Adipocyte (in vitro differentiated cells): Measurements from ENCODE around the gene AP1S1.
A peak's percentile ranks its signal among the peaks of the same experiment; 100 is the strongest.
"Not testable (repeated sequence)": the region's sequence is repeated elsewhere in the genome, so short reads cannot be mapped to it uniquely, and the experiment has no call there.

Experiments
- DNase-seq: peaks from one replicate; pipeline ENCODE4 v3.0.0-alpha.2; 2015; ENCODE audit warnings: low read depth
- H3K27me3 ChIP-seq: replicated peaks from 2 replicates; pipeline ENCODE4 v1.7.0; 2013; ENCODE audit warnings: mild to moderate bottlenecking, low read length, moderate library complexity; ENCODE audit not compliant: control insufficient read depth, insufficient read depth
- H3K36me3 ChIP-seq: 2 replicates; pipeline ENCODE4 v1.7.0; 2013; ENCODE audit warnings: low read length, mild to moderate bottlenecking, moderate library complexity; ENCODE audit not compliant: control insufficient read depth, insufficient read depth, severe bottlenecking
- H3K4me1 ChIP-seq: 2 replicates; pipeline ENCODE4 v1.7.0; 2013; ENCODE audit warnings: mild to moderate bottlenecking, low read length, moderate library complexity; ENCODE audit not compliant: control insufficient read depth, insufficient read depth
- H3K4me3 ChIP-seq: 2 replicates; pipeline ENCODE4 v1.7.0; 2013; ENCODE audit warnings: mild to moderate bottlenecking, low read length, moderate library complexity
- H3K9ac ChIP-seq: 2 replicates; pipeline ENCODE4 v1.7.0; 2013; ENCODE audit warnings: mild to moderate bottlenecking, low read length, moderate library complexity
- H3K9me3 ChIP-seq: 2 replicates; pipeline ENCODE4 v1.7.0; 2013; ENCODE audit warnings: mild to moderate bottlenecking, low read length, moderate library complexity; ENCODE audit not compliant: control insufficient read depth

Gene AP1S1

GRCh38 chr7:101125989-101126650 lies 28.2 kb upstream of the AP1S1 start:
- DNase-seq = peak; percentile 76
- no peaks in the 10 kb centered on the region for H3K27me3 ChIP-seq
- H3K9ac ChIP-seq = peak overlapping the region; percentile 88
- no peaks in the 10 kb centered on the region for H3K9me3 ChIP-seq
- H3K4me3 ChIP-seq = peak overlapping the region; percentile 86
- H3K4me1 ChIP-seq = peaks cover 53% of the 10 kb centered on the region
- H3K36me3 ChIP-seq = peaks cover 17% of the 10 kb centered on the region

GRCh38 chr7:101126651-101127459 lies 27.4 kb upstream of the AP1S1 start, which contains the start of gene SERPINE1:
Gene SERPINE1, plus strand, starts transcription at chr7:101127104. Its CDS starts 1,290 bp downstream, at chr7:101128394.
- Histone ChIP-seq H3K9ac (peak within 1 kb of the TSS; percentile 88), H3K4me1 (peaks cover 50% of the 10 kb centered on the region), H3K4me3 (peak within 1 kb of the TSS; percentile 86), H3K9me3 (no peaks in the 10 kb centered on the region), H3K36me3 (peaks cover 23% of the 10 kb centered on the region), H3K27me3 (no peaks in the 10 kb centered on the region)
- DNase-seq = peak; percentile 98

- H3K36me3 ChIP-seq = peaks cover 29% of the 10 kb centered on the region
- no peaks in the 10 kb centered on the region for H3K27me3 ChIP-seq
- peak overlapping the region; percentile 88 for H3K9ac ChIP-seq
- peaks cover 47% of the 10 kb centered on the region for H3K4me1 ChIP-seq
- no peaks in the 10 kb centered on the region for H3K9me3 ChIP-seq
- DNase-seq = no peak
- peak overlapping the region; percentile 86 for H3K4me3 ChIP-seq
Measured at GRCh38 chr7:101127460-101128039, 26.7 kb upstream of the AP1S1 start.

- DNase-seq = no peak
- Histone ChIP-seq H3K9ac (peak overlapping the region; percentile 88), H3K4me3 (peak overlapping the region; percentile 86), H3K9me3 (no peaks in the 10 kb centered on the region), H3K36me3 (peaks cover 36% of the 10 kb centered on the region), H3K4me1 (peaks cover 40% of the 10 kb centered on the region), H3K27me3 (no peaks in the 10 kb centered on the region)
Measured at GRCh38 chr7:101128040-101128834, 26.0 kb upstream of the AP1S1 start.

GRCh38 chr7:101129603-101130117 lies 24.6 kb upstream of the AP1S1 start:
- H3K9ac ChIP-seq = peak overlapping the region; percentile 88
- H3K9me3 ChIP-seq = no peaks in the 10 kb centered on the region
- H3K27me3 ChIP-seq = no peaks in the 10 kb centered on the region
- peak overlapping the region; percentile 86 for H3K4me3 ChIP-seq
- H3K4me1 ChIP-seq = peaks cover 41% of the 10 kb centered on the region
- no peak for DNase-seq
- H3K36me3 ChIP-seq = peaks cover 49% of the 10 kb centered on the region

- not testable (repeated sequence) for H3K4me3 ChIP-seq, DNase-seq, H3K27me3 ChIP-seq, H3K9me3 ChIP-seq
- peak overlapping the region; percentile 24 for H3K9ac ChIP-seq
- peaks cover 38% of the 10 kb centered on the region for H3K4me1 ChIP-seq
- H3K36me3 ChIP-seq = peaks cover 75% of the 10 kb centered on the region
Measured at GRCh38 chr7:101132626-101133600, 21.4 kb upstream of the AP1S1 start.

GRCh38 chr7:101133621-101134398 lies 20.5 kb upstream of the AP1S1 start:
- Histone ChIP-seq H3K4me1 (peaks cover 37% of the 10 kb centered on the region), H3K9me3 (no peaks in the 10 kb centered on the region), H3K4me3 (no peak overlapping the region), H3K9ac (peak overlapping the region; percentile 24), H3K27me3 (no peaks in the 10 kb centered on the region), H3K36me3 (peaks cover 72% of the 10 kb centered on the region)
- DNase-seq = no peak

GRCh38 chr7:101134399-101134980 lies 19.8 kb upstream of the AP1S1 start:
- H3K4me1 ChIP-seq = peaks cover 37% of the 10 kb centered on the region

GRCh38 chr7:101137651-101138212 lies 16.5 kb upstream of the AP1S1 start:
- Histone ChIP-seq H3K9ac (peak overlapping the region; percentile 78), H3K4me1 (peaks cover 30% of the 10 kb centered on the region), H3K36me3 (peaks cover 47% of the 10 kb centered on the region), H3K9me3 (no peaks in the 10 kb centered on the region), H3K4me3 (peak overlapping the region; percentile 41), H3K27me3 (no peaks in the 10 kb centered on the region)
- no peak for DNase-seq

More at GRCh38 chr7:101134399-101134980, 19.8 kb upstream of the AP1S1 start:
- Histone ChIP-seq H3K36me3 (peaks cover 72% of the 10 kb centered on the region), H3K9me3 (no peaks in the 10 kb centered on the region), H3K4me3 (no peak overlapping the region), H3K27me3 (no peaks in the 10 kb centered on the region), H3K9ac (peak overlapping the region; percentile 24)
- DNase-seq = no peak
